ENCODE results near the gene F10.
A peak's percentile ranks its signal among the peaks of the same experiment; 100 is the strongest.

Gene F10

GRCh38 chr13:113140677-113141600 is 18.3 kb downstream of the F10 start:
- DNase-seq = no peak

- DNase-seq = no peak
These were observed 19.0 kb downstream of the F10 start for GRCh38 chr13:113141601-113141970.

- no peak for DNase-seq
These were observed 20.3 kb downstream of the F10 start for GRCh38 chr13:113142876-113143275.

GRCh38 chr13:113143466-113144254 is 21.1 kb downstream of the F10 start:
- no peak for DNase-seq

- DNase-seq = no peak
These were observed 21.6 kb downstream of the F10 start for GRCh38 chr13:113144255-113144629.

GRCh38 chr13:113145496-113145895 is 22.9 kb downstream of the F10 start:
- DNase-seq = peak in 1 of 2 experiments; percentile 37

GRCh38 chr13:113145911-113146598 is 23.5 kb downstream of the F10 start:
- DNase-seq = no peak

- DNase-seq = no peak
These were observed 24.2 kb downstream of the F10 start for GRCh38 chr13:113146750-113147149.

- no peak for DNase-seq
These were observed 24.6 kb downstream of the F10 start for GRCh38 chr13:113147206-113147605.

GRCh38 chr13:113148407-113148806 is 25.8 kb downstream of the F10 start:
- no peak for DNase-seq

- no peak for DNase-seq
These were observed 26.4 kb downstream of the F10 start for GRCh38 chr13:113148940-113149503.

GRCh38 chr13:113149711-113150549 is 27.3 kb downstream of the F10 start:
- DNase-seq = no peak

- DNase-seq = no peak
These were observed 28.2 kb downstream of the F10 start for GRCh38 chr13:113150550-113151365.

- peak in 1 of 2 experiments; percentile 43 for DNase-seq
These were observed 29.4 kb downstream of the F10 start for GRCh38 chr13:113151745-113152690.

- no peak for DNase-seq
These were observed 30.0 kb downstream of the F10 start for GRCh38 chr13:113152691-113152983.

GRCh38 chr13:113152984-113153809 is 30.6 kb downstream of the F10 start:
- DNase-seq = no peak

GRCh38 chr13:113153810-113154748 is 31.5 kb downstream of the F10 start:
- peak; percentile 67 to 70 for DNase-seq

- DNase-seq = no peak
These were observed 32.6 kb downstream of the F10 start for GRCh38 chr13:113155201-113155600.

All from stimulated activated CD4-positive, alpha-beta T cell treated with anti-CD3 and anti-CD28 coated beads, Interleukin-4, amount 100 ng/mL, for 4 hours (primary cell).